NCI-H526 (cell line): ENCODE measurements around the gene GPM6B.
A peak's percentile ranks its signal among the peaks of the same experiment; 100 is the strongest.

ENCODE experiments used
- DNase-seq, 2 experiments: peaks; one replicate each; lab custom pipeline; 2025; lab: John Stamatoyannopoulos, UW

GPM6B gene

GRCh38 chrX:13816643-13817627 lies at the start of gene GPM6B:
Gene GPM6B, minus strand, starts transcription at chrX:13817093. Its CDS starts 189 bp downstream, at chrX:13816904.
- no peak for DNase-seq

GRCh38 chrX:13864264-13864663 lies 47.4 kb upstream of the GPM6B start:
- DNase-seq: no peak

- no peak for DNase-seq
Observed at GRCh38 chrX:13863324-13863723, 46.4 kb upstream of the GPM6B start.

- DNase-seq: no peak
Observed at GRCh38 chrX:13859724-13860123, 42.8 kb upstream of the GPM6B start.

- DNase-seq: no peak
Observed at GRCh38 chrX:13857804-13858203, 40.9 kb upstream of the GPM6B start.

- no peak for DNase-seq
Observed at GRCh38 chrX:13855689-13856450, 39.0 kb upstream of the GPM6B start.

- DNase-seq: no peak
Observed at GRCh38 chrX:13854003-13854402, 37.1 kb upstream of the GPM6B start.

- peak in 1 of 2 experiments; percentile 3 for DNase-seq
Observed at GRCh38 chrX:13852001-13852695, 35.3 kb upstream of the GPM6B start.

- DNase-seq: no peak
Observed at GRCh38 chrX:13845721-13846378, 29.0 kb upstream of the GPM6B start.

GRCh38 chrX:13843150-13843721 lies 26.3 kb upstream of the GPM6B start:
- DNase-seq: no peak

GRCh38 chrX:13840121-13840520 lies 23.2 kb upstream of the GPM6B start:
- DNase-seq: no peak

GRCh38 chrX:13837290-13837745 lies 20.4 kb upstream of the GPM6B start:
- DNase-seq: no peak

GRCh38 chrX:13836575-13836974 lies 19.7 kb upstream of the GPM6B start:
- DNase-seq: no peak

GRCh38 chrX:13835825-13836224 lies 18.9 kb upstream of the GPM6B start:
- no peak for DNase-seq

- no peak for DNase-seq
Observed at GRCh38 chrX:13834355-13834754, 17.5 kb upstream of the GPM6B start.

GRCh38 chrX:13829983-13830382 lies 13.1 kb upstream of the GPM6B start:
- DNase-seq: peak in 1 of 2 experiments; percentile 15

- no peak for DNase-seq
Observed at GRCh38 chrX:13828392-13828791, 11.5 kb upstream of the GPM6B start.

GRCh38 chrX:13827298-13828090 lies 10.6 kb upstream of the GPM6B start:
- no peak for DNase-seq

- no peak for DNase-seq
Observed at GRCh38 chrX:13826770-13827169, 9.9 kb upstream of the GPM6B start.

GRCh38 chrX:13825178-13825762 lies 8.4 kb upstream of the GPM6B start:
- DNase-seq: no peak
